WTC11 (cell line): Measurements from ENCODE around the gene SNX30. TPM values are rescaled to one million over a fixed set of nuclear protein-coding genes. Genes with fewer than 3 reads are reported as not detected.

ENCODE experiments used
- ATAC-seq: fragments of 200-7000 bp; cut with Tn5 transposase; 2 replicates; pipeline ENCODE4 v1.10.0; 2021; ENCODE audit warnings: mild to moderate bottlenecking, moderate library complexity
- CTCF ChIA-PET: fragments of 300-600 bp; sonication (Branson Sonifier 250); formaldehyde crosslinking; loops from one replicate; lab custom pipeline; 2021; ENCODE audit warnings: antibody characterized with exemption; lab: Charles Lee
- POLR2A ChIA-PET: fragments of 350-600 bp; sonication (Branson Sonifier 250); formaldehyde crosslinking; loops from one replicate; lab custom pipeline; 2021; ENCODE audit warnings: antibody characterized with exemption; lab: Charles Lee
- DNase-seq: peaks from one replicate; pipeline ENCODE4 v3.0.0; 2021; ENCODE audit warnings: low spot score
- H3K27ac Mint-ChIP-seq: 2 replicates; pipeline ENCODE4 v1.8.0; 2021; ENCODE audit warnings: mixed read lengths
- H3K27me3 Mint-ChIP-seq: 2 replicates; pipeline ENCODE4 v1.8.0; 2021; ENCODE audit warnings: low read depth, mild to moderate bottlenecking, moderate library complexity, mixed read lengths
- H3K36me3 Mint-ChIP-seq: 2 replicates; pipeline ENCODE4 v1.8.0; 2021; ENCODE audit warnings: mixed read lengths
- H3K4me1 Mint-ChIP-seq: 2 replicates; pipeline ENCODE4 v1.8.0; 2022; ENCODE audit warnings: mixed read lengths
- H3K4me3 Mint-ChIP-seq: 2 replicates; pipeline ENCODE4 v1.8.0; 2021; ENCODE audit warnings: mild to moderate bottlenecking, moderate library complexity, mixed read lengths
- H3K9me3 Mint-ChIP-seq: 2 replicates; pipeline ENCODE4 v1.8.0; 2021; ENCODE audit warnings: mixed read lengths
- ATF2 ChIP-seq: sonication (generic); formaldehyde crosslinking; IDR thresholded peaks from 2 replicates; pipeline ENCODE4 v1.8.1; 2022; ENCODE audit warnings: low read depth, missing genetic modification reagents, borderline replicate concordance
- ATF3 ChIP-seq: sonication (generic); formaldehyde crosslinking; conservative IDR thresholded peaks from 2 replicates; pipeline ENCODE4 v1.8.1; 2022; ENCODE audit warnings: mild to moderate bottlenecking, missing genetic modification reagents
- ATF6 ChIP-seq: sonication (generic); formaldehyde crosslinking; IDR thresholded peaks from 2 replicates; pipeline ENCODE4 v1.8.1; 2023; ENCODE audit warnings: mild to moderate bottlenecking, missing genetic modification reagents
- CDX4 ChIP-seq: fragments of 250-450 bp; sonication (Bioruptor Pico); IDR thresholded peaks from 2 replicates; pipeline ENCODE4 v1.9.0; 2021; ENCODE audit warnings: moderate library complexity, mild to moderate bottlenecking, inconsistent platforms, borderline replicate concordance
- JAZF1 ChIP-seq: fragments of 250-450 bp; sonication (Bioruptor Pico); IDR thresholded peaks from 2 replicates; pipeline ENCODE4 v1.9.0; 2021; ENCODE audit warnings: moderate library complexity, mild to moderate bottlenecking, inconsistent platforms
- JUN ChIP-seq: sonication (generic); formaldehyde crosslinking; IDR thresholded peaks from 2 replicates; pipeline ENCODE4 v1.8.0; 2023; ENCODE audit warnings: mild to moderate bottlenecking, missing genetic modification reagents
- MLX ChIP-seq: sonication (generic); formaldehyde crosslinking; IDR thresholded peaks from 2 replicates; pipeline ENCODE4 v1.8.1; 2023; ENCODE audit warnings: mild to moderate bottlenecking, missing genetic modification reagents, moderate library complexity
- PRDM15 ChIP-seq: sonication (generic); formaldehyde crosslinking; IDR thresholded peaks from 2 replicates; pipeline ENCODE4 v1.8.0; 2022; ENCODE audit warnings: missing genetic modification reagents
- PRRX2 ChIP-seq: fragments of 250-450 bp; sonication (Bioruptor Pico); IDR thresholded peaks from 2 replicates; pipeline ENCODE4 v1.8.0; 2021; ENCODE audit warnings: mild to moderate bottlenecking
- RORB ChIP-seq: fragments of 250-450 bp; sonication (Bioruptor Pico); IDR thresholded peaks from 2 replicates; pipeline ENCODE4 v1.9.0; 2021; ENCODE audit warnings: mild to moderate bottlenecking
- SMAD3 ChIP-seq: sonication (generic); formaldehyde crosslinking; IDR thresholded peaks from 2 replicates; pipeline ENCODE4 v1.8.0; 2022; ENCODE audit warnings: missing genetic modification reagents, mild to moderate bottlenecking, borderline replicate concordance
- SP1 ChIP-seq: sonication (generic); formaldehyde crosslinking; conservative IDR thresholded peaks from 2 replicates; pipeline ENCODE4 v1.8.1; 2022; ENCODE audit warnings: missing genetic modification reagents
- TCF7 ChIP-seq: sonication (generic); formaldehyde crosslinking; IDR thresholded peaks from 2 replicates; pipeline ENCODE4 v1.8.0; 2022; ENCODE audit warnings: mild to moderate bottlenecking, low read depth, missing genetic modification reagents, moderate library complexity
- USF2 ChIP-seq: sonication (generic); formaldehyde crosslinking; IDR thresholded peaks from 2 replicates; pipeline ENCODE4 v1.8.1; 2023; ENCODE audit warnings: mild to moderate bottlenecking, missing genetic modification reagents, moderate library complexity
- ZNF138 ChIP-seq: sonication (generic); formaldehyde crosslinking; conservative IDR thresholded peaks from 2 replicates; pipeline ENCODE4 v1.8.1; 2022; ENCODE audit warnings: mild to moderate bottlenecking, moderate library complexity, missing genetic modification reagents
- ZNF232 ChIP-seq: sonication (generic); formaldehyde crosslinking; IDR thresholded peaks from 2 replicates; pipeline ENCODE4 v1.8.0; 2022; ENCODE audit warnings: mild to moderate bottlenecking, missing genetic modification reagents
- ZNF263 ChIP-seq: sonication (generic); formaldehyde crosslinking; IDR thresholded peaks from 2 replicates; pipeline ENCODE4 v1.8.1; 2022; ENCODE audit warnings: low read depth, mild to moderate bottlenecking, moderate library complexity, missing genetic modification reagents
- total RNA-seq: library from RNA; stranded (reverse); gene quantifications from 3 replicates; pipeline ENCODE4 v1.2.3, GENCODE V29; 2021
- TF ChIP-seq, protein P1 (sequence below): sonication (generic); formaldehyde crosslinking; IDR thresholded peaks from 2 replicates; pipeline ENCODE4 v1.8.0; 2023; ENCODE audit warnings: missing genetic modification reagents, mild to moderate bottlenecking, borderline replicate concordance
- TF ChIP-seq, protein P2 (sequence below): sonication (generic); formaldehyde crosslinking; IDR thresholded peaks from 2 replicates; pipeline ENCODE4 v1.8.0; 2022; ENCODE audit warnings: mild to moderate bottlenecking, missing genetic modification reagents

SNX30 gene
- total RNA-seq, 1 experiment from 2014 or later, result 13.4 TPM

DNA sequence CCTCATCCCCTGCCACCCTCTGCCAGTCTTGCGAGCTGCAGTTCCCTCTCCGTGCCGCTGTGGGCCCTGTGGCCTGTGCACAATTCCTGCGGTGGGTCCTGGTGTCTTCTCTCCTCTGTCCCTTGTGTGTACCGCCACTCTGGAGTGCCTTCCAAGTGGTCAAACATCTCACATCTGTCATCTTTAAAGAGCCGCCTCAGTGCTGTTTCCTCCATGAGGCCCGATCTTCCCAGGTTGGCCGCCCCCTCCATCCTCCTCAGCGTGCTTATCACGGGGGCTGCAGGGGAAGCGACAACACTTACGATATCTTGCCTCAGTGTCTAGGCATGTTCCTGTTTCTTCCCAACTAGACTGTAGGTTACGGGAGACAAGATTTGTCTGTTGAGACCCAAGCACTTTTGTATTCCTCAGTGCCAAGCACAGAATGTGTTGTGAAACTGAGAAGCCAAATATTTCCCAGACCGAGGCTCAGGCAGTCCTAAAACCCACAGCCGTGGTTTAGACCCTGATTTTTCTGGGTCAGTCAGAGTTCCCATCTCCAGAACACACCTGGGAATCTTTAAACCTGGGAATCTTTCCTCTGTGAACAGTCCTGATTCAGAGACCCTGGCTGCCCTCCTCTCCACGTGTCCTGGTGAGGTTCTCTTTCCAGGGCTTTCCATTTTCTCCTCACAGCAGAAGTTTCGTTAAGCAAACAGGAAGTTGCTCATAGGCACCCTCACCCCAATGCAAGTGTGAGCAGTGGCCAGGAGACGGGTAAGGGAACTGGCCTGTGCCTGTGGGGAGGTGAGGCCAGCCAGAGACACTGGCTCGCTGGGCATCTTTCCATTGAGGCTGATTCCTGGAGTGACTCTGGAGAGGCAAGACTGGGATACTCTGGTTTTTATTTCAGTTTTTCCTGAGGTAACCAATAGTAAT, 111.3 kb downstream of the SNX30 start (continued):
- no peak for TF ChIP-seq MLX (CRISPR knock-in tag)

- ATAC-seq (no peak), DNase-seq (no peak)
- TF ChIP-seq CDX4 (CRISPR knock-in tag) (no peak), ATF3 (no peak), ZNF232 (CRISPR knock-in tag) (no peak), SP1 (CRISPR knock-in tag) (no peak), SMAD3 (CRISPR knock-in tag) (no peak), ZNF263 (CRISPR knock-in tag) (no peak), JAZF1 (CRISPR knock-in tag) (no peak), PRDM15 (CRISPR knock-in tag) (no peak), PRRX2 (CRISPR knock-in tag) (no peak), ATF2 (CRISPR knock-in tag) (no peak), JUN (CRISPR knock-in tag) (no peak), TCF7 (CRISPR knock-in tag) (no peak), ZNF138 (CRISPR knock-in tag) (no peak), RORB (CRISPR knock-in tag) (no peak), ATF6 (no peak), USF2 (no peak)
- TF ChIP-seq, protein P1, sequence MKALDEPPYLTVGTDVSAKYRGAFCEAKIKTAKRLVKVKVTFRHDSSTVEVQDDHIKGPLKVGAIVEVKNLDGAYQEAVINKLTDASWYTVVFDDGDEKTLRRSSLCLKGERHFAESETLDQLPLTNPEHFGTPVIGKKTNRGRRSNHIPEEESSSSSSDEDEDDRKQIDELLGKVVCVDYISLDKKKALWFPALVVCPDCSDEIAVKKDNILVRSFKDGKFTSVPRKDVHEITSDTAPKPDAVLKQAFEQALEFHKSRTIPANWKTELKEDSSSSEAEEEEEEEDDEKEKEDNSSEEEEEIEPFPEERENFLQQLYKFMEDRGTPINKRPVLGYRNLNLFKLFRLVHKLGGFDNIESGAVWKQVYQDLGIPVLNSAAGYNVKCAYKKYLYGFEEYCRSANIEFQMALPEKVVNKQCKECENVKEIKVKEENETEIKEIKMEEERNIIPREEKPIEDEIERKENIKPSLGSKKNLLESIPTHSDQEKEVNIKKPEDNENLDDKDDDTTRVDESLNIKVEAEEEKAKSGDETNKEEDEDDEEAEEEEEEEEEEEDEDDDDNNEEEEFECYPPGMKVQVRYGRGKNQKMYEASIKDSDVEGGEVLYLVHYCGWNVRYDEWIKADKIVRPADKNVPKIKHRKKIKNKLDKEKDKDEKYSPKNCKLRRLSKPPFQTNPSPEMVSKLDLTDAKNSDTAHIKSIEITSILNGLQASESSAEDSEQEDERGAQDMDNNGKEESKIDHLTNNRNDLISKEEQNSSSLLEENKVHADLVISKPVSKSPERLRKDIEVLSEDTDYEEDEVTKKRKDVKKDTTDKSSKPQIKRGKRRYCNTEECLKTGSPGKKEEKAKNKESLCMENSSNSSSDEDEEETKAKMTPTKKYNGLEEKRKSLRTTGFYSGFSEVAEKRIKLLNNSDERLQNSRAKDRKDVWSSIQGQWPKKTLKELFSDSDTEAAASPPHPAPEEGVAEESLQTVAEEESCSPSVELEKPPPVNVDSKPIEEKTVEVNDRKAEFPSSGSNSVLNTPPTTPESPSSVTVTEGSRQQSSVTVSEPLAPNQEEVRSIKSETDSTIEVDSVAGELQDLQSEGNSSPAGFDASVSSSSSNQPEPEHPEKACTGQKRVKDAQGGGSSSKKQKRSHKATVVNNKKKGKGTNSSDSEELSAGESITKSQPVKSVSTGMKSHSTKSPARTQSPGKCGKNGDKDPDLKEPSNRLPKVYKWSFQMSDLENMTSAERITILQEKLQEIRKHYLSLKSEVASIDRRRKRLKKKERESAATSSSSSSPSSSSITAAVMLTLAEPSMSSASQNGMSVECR, result no peak
- TF ChIP-seq, protein P2, sequence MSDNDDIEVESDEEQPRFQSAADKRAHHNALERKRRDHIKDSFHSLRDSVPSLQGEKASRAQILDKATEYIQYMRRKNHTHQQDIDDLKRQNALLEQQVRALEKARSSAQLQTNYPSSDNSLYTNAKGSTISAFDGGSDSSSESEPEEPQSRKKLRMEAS, result no peak
- CTCF ChIA-PET, result interaction anchor here (0.8 to 1.0 kb wide), 2 partner anchors 21 to 24 kb away, joined by 3 read pairs; no protein-coding TSS in a partner anchor
- H3K4me3 Mint-ChIP-seq, result no peak overlapping the region
- peaks cover 12% of the 10 kb centered on the region; the same call in 1 of the 2 replicates for H3K4me1 Mint-ChIP-seq
- H3K27ac Mint-ChIP-seq, result no peak overlapping the region
- no peaks in the 10 kb centered on the region; the same call in 1 of the 2 replicates for H3K27me3 Mint-ChIP-seq
- POLR2A ChIA-PET, result no interaction called here
- H3K36me3 Mint-ChIP-seq, result peaks cover 18% of the 10 kb centered on the region
- H3K9me3 Mint-ChIP-seq, result peaks cover 10% of the 10 kb centered on the region; the same call in 1 of the 2 replicates
Observed at GRCh38 chr9:112863214-112863613, 112.7 kb downstream of the SNX30 start.
